ENCODE results near the gene GRK2.

GRCh38 chr11:67255864-67256263, 10.4 kb upstream of the GRK2 start:
- no peak for TF ChIP-seq CTCF (IDR thresholded peaks at IDR 0.05)
- no peak for TF ChIP-seq POLR2AphosphoS5 (IDR thresholded peaks at IDR 0.05)
- no peak for TF ChIP-seq POLR2A (IDR thresholded peaks at IDR 0.05)
